GM12892 (cell line): ENCODE measurements around the gene ITGB8.

Source experiments
- POLR2A ChIP-seq: IDR thresholded peaks from 2 replicates; pipeline ENCODE4 v1.6.1; 2011; ENCODE audit warnings: low read depth, low read length, control low read depth
- POLR2AphosphoS5 ChIP-seq: IDR thresholded peaks from 2 replicates; pipeline ENCODE4 v1.6.1; 2011; ENCODE audit warnings: low read depth, low read length, control low read depth

DNA sequence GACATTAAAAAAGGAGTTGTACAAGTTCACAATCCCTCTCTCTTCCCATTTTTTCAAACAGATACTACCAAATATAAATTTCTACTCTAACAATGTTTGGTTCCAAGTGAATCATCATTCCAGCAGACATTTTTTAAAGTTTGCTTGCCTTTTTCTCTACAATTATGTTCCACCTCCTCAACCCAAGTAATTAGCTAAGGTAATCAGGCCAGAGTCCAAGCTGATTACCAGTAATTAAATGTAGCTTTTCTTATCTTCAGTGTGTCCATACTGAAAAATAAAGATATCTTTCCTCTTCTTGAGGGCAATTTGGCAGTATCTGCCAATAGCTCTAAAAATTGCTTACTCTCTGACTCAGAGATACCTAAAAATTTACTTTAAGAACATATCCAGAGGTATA lies 126.0 kb downstream of the ITGB8 start:
- TF ChIP-seq POLR2A (no peak), POLR2AphosphoS5 (no peak)
